ENCODE results near the gene HSH2D.
"Not testable (repeated sequence)": the region's sequence is repeated elsewhere in the genome, so short reads cannot be mapped to it uniquely, and the experiment has no call there.

Gene HSH2D
- 33.2 to 43.6 (median 33.3) reads per million in 3 donors for total RNA-seq

GRCh38 chr19:16143399-16144215 is at the start of gene HSH2D:
HSH2D (plus strand) TSS chr19:16143685; CDS start chr19:16148751, 5,066 bp downstream.
- Histone ChIP-seq H3K36me3 (ENCODE audit: control insufficient read depth, insufficient read depth, low read length) (peaks cover 4% of the 10 kb centered on the region), H3K27me3 (replicated peaks; ENCODE audit: control insufficient read depth, insufficient read depth, low read length, poor library complexity, severe bottlenecking) (no peaks in the 10 kb centered on the region), H3K4me3 (ENCODE audit: insufficient read depth, low read depth, low read length, poor library complexity, severe bottlenecking) (peak within 1 kb of the TSS; percentile 65), H3K4me1 (ENCODE audit: control insufficient read depth, insufficient read depth, low read length, poor library complexity, severe bottlenecking) (peaks cover 4% of the 10 kb centered on the region), H3K9me3 (ENCODE audit: control insufficient read depth, low read length) (no peaks in the 10 kb centered on the region), H3K27ac (ENCODE audit: insufficient read depth, low read length, poor library complexity, severe bottlenecking) (peak within 1 kb of the TSS; percentile 71)
- DNase-seq: peak; percentile 48 to 65 (median 62)

- no peaks in the 10 kb centered on the region for H3K27me3 ChIP-seq (replicated peaks; ENCODE audit: control insufficient read depth, insufficient read depth, low read length, poor library complexity, severe bottlenecking)
- H3K27ac ChIP-seq (ENCODE audit: insufficient read depth, low read length, poor library complexity, severe bottlenecking): no peak overlapping the region
- no peak overlapping the region for H3K4me3 ChIP-seq (ENCODE audit: insufficient read depth, low read depth, low read length, poor library complexity, severe bottlenecking)
- no peaks in the 10 kb centered on the region for H3K9me3 ChIP-seq (ENCODE audit: control insufficient read depth, low read length)
- peaks cover 83% of the 10 kb centered on the region for H3K36me3 ChIP-seq (ENCODE audit: control insufficient read depth, insufficient read depth, low read length)
- no peaks in the 10 kb centered on the region for H3K4me1 ChIP-seq (ENCODE audit: control insufficient read depth, insufficient read depth, low read length, poor library complexity, severe bottlenecking)
- no peak for DNase-seq
These were observed 49.0 kb upstream of the HSH2D start for GRCh38 chr19:16094360-16095070.

GRCh38 chr19:16095071-16095571 is 48.4 kb upstream of the HSH2D start:
- DNase-seq: no peak
- H3K36me3 ChIP-seq (ENCODE audit: control insufficient read depth, insufficient read depth, low read length): peaks cover 83% of the 10 kb centered on the region
- no peak overlapping the region for H3K27ac ChIP-seq (ENCODE audit: insufficient read depth, low read length, poor library complexity, severe bottlenecking)

GRCh38 chr19:16096280-16096855 is 47.1 kb upstream of the HSH2D start:
- DNase-seq: no peak
- H3K27ac ChIP-seq (ENCODE audit: insufficient read depth, low read length, poor library complexity, severe bottlenecking): no peak overlapping the region
- no peak overlapping the region for H3K4me3 ChIP-seq (ENCODE audit: insufficient read depth, low read depth, low read length, poor library complexity, severe bottlenecking)
- no peaks in the 10 kb centered on the region for H3K9me3 ChIP-seq (ENCODE audit: control insufficient read depth, low read length)
- H3K27me3 ChIP-seq (replicated peaks; ENCODE audit: control insufficient read depth, insufficient read depth, low read length, poor library complexity, severe bottlenecking): no peaks in the 10 kb centered on the region
- H3K36me3 ChIP-seq (ENCODE audit: control insufficient read depth, insufficient read depth, low read length): peaks cover 83% of the 10 kb centered on the region
- H3K4me1 ChIP-seq (ENCODE audit: control insufficient read depth, insufficient read depth, low read length, poor library complexity, severe bottlenecking): no peaks in the 10 kb centered on the region

More at GRCh38 chr19:16095071-16095571, 48.4 kb upstream of the HSH2D start:
- Histone ChIP-seq H3K4me1 (ENCODE audit: control insufficient read depth, insufficient read depth, low read length, poor library complexity, severe bottlenecking) (no peaks in the 10 kb centered on the region), H3K4me3 (ENCODE audit: insufficient read depth, low read depth, low read length, poor library complexity, severe bottlenecking) (no peak overlapping the region), H3K9me3 (ENCODE audit: control insufficient read depth, low read length) (no peaks in the 10 kb centered on the region), H3K27me3 (replicated peaks; ENCODE audit: control insufficient read depth, insufficient read depth, low read length, poor library complexity, severe bottlenecking) (no peaks in the 10 kb centered on the region)

- Histone ChIP-seq H3K9me3 (ENCODE audit: control insufficient read depth, low read length) (no peaks in the 10 kb centered on the region), H3K36me3 (ENCODE audit: control insufficient read depth, insufficient read depth, low read length) (peaks cover 83% of the 10 kb centered on the region), H3K4me1 (ENCODE audit: control insufficient read depth, insufficient read depth, low read length, poor library complexity, severe bottlenecking) (no peaks in the 10 kb centered on the region), H3K27ac (ENCODE audit: insufficient read depth, low read length, poor library complexity, severe bottlenecking) (no peak overlapping the region), H3K27me3 (replicated peaks; ENCODE audit: control insufficient read depth, insufficient read depth, low read length, poor library complexity, severe bottlenecking) (no peaks in the 10 kb centered on the region), H3K4me3 (ENCODE audit: insufficient read depth, low read depth, low read length, poor library complexity, severe bottlenecking) (no peak overlapping the region)
- no peak for DNase-seq
These were observed 45.1 kb upstream of the HSH2D start for GRCh38 chr19:16098416-16098768.

- Histone ChIP-seq H3K4me3 (ENCODE audit: insufficient read depth, low read depth, low read length, poor library complexity, severe bottlenecking) (no peak overlapping the region), H3K9me3 (ENCODE audit: control insufficient read depth, low read length) (no peaks in the 10 kb centered on the region), H3K27ac (ENCODE audit: insufficient read depth, low read length, poor library complexity, severe bottlenecking) (no peak overlapping the region), H3K36me3 (ENCODE audit: control insufficient read depth, insufficient read depth, low read length) (peaks cover 83% of the 10 kb centered on the region), H3K4me1 (ENCODE audit: control insufficient read depth, insufficient read depth, low read length, poor library complexity, severe bottlenecking) (no peaks in the 10 kb centered on the region), H3K27me3 (replicated peaks; ENCODE audit: control insufficient read depth, insufficient read depth, low read length, poor library complexity, severe bottlenecking) (no peaks in the 10 kb centered on the region)
- no peak for DNase-seq
These were observed 44.7 kb upstream of the HSH2D start for GRCh38 chr19:16098821-16099220.

- not testable (repeated sequence) for DNase-seq; H3K4me1 ChIP-seq (ENCODE audit: control insufficient read depth, insufficient read depth, low read length, poor library complexity, severe bottlenecking); H3K27me3 ChIP-seq (replicated peaks; ENCODE audit: control insufficient read depth, insufficient read depth, low read length, poor library complexity, severe bottlenecking); H3K27ac ChIP-seq (ENCODE audit: insufficient read depth, low read length, poor library complexity, severe bottlenecking); H3K9me3 ChIP-seq (ENCODE audit: control insufficient read depth, low read length); H3K4me3 ChIP-seq (ENCODE audit: insufficient read depth, low read depth, low read length, poor library complexity, severe bottlenecking)
- H3K36me3 ChIP-seq (ENCODE audit: control insufficient read depth, insufficient read depth, low read length): peaks cover 78% of the 10 kb centered on the region
These were observed 44.0 kb upstream of the HSH2D start for GRCh38 chr19:16099314-16099965.

- Histone ChIP-seq H3K27me3 (replicated peaks; ENCODE audit: control insufficient read depth, insufficient read depth, low read length, poor library complexity, severe bottlenecking) (no peaks in the 10 kb centered on the region), H3K9me3 (ENCODE audit: control insufficient read depth, low read length) (no peaks in the 10 kb centered on the region), H3K4me3 (ENCODE audit: insufficient read depth, low read depth, low read length, poor library complexity, severe bottlenecking) (no peak overlapping the region), H3K27ac (ENCODE audit: insufficient read depth, low read length, poor library complexity, severe bottlenecking) (no peak overlapping the region), H3K4me1 (ENCODE audit: control insufficient read depth, insufficient read depth, low read length, poor library complexity, severe bottlenecking) (no peaks in the 10 kb centered on the region), H3K36me3 (ENCODE audit: control insufficient read depth, insufficient read depth, low read length) (peaks cover 67% of the 10 kb centered on the region)
- DNase-seq: no peak
These were observed 43.0 kb upstream of the HSH2D start for GRCh38 chr19:16100524-16100923.

- H3K9me3 ChIP-seq (ENCODE audit: control insufficient read depth, low read length): no peaks in the 10 kb centered on the region
- no peak overlapping the region for H3K27ac ChIP-seq (ENCODE audit: insufficient read depth, low read length, poor library complexity, severe bottlenecking)
- H3K27me3 ChIP-seq (replicated peaks; ENCODE audit: control insufficient read depth, insufficient read depth, low read length, poor library complexity, severe bottlenecking): no peaks in the 10 kb centered on the region
- no peak overlapping the region for H3K4me3 ChIP-seq (ENCODE audit: insufficient read depth, low read depth, low read length, poor library complexity, severe bottlenecking)
- H3K4me1 ChIP-seq (ENCODE audit: control insufficient read depth, insufficient read depth, low read length, poor library complexity, severe bottlenecking): no peaks in the 10 kb centered on the region
- DNase-seq: no peak
- peaks cover 39% of the 10 kb centered on the region for H3K36me3 ChIP-seq (ENCODE audit: control insufficient read depth, insufficient read depth, low read length)
These were observed 38.8 kb upstream of the HSH2D start for GRCh38 chr19:16104722-16105121.
